ENCODE measurements around the gene AFTPH.

Gene AFTPH

GRCh38 chr2:64523666-64524603 lies at the start of gene AFTPH:
TSS of gene AFTPH (plus strand) at chr2:64524328. CDS start at chr2:64551475, 27,147 bp downstream.
- Histone ChIP-seq H3K9me3 (replicated peaks; ENCODE audit: insufficient read depth, low read length) (no peaks in the 10 kb centered on the region), H4K20me1 (ENCODE audit: insufficient read depth, low read length) (peaks cover 4% of the 10 kb centered on the region; the same call in 1 of the 2 replicates), H3K27me3 (replicated peaks; ENCODE audit: insufficient read depth, low read length) (no peaks in the 10 kb centered on the region), H3K4me3 (ENCODE audit: low read length) (peak within 1 kb of the TSS; percentile 96), H3K9ac (ENCODE audit: low read length) (peak within 1 kb of the TSS; percentile 90), H3F3A (ENCODE audit: insufficient read depth, low read length) (peaks cover 20% of the 10 kb centered on the region), H3K4me2 (ENCODE audit: low read depth, low read length) (peak within 1 kb of the TSS; percentile 84), H3K27ac (ENCODE audit: low read length) (peak within 1 kb of the TSS; percentile 86), H2AFZ (ENCODE audit: low read length) (peak within 1 kb of the TSS; percentile 57), H3K4me1 (ENCODE audit: low read length) (peaks cover 6% of the 10 kb centered on the region; the same call in 1 of the 2 replicates), H3K36me3 (replicated peaks; ENCODE audit: insufficient read depth, low read length) (no peaks in the 10 kb centered on the region), H3K9me2 (replicated peaks; ENCODE audit: insufficient read depth, low read length) (no peaks in the 10 kb centered on the region), H3K79me2 (ENCODE audit: low read length) (peaks cover 48% of the 10 kb centered on the region)
- no peak for TF ChIP-seq EZH2 (optimal IDR thresholded peaks at IDR 0.05; ENCODE audit: low read depth, low read length)
- TF ChIP-seq EZH2phosphoT487 (IDR thresholded peaks at IDR 0.05; ENCODE audit: low read length) = no peak
- TF ChIP-seq CTCF (IDR thresholded peaks at IDR 0.05; ENCODE audit: low read length) = no peak
- peak; percentile 99 for DNase-seq

- H3K4me1 ChIP-seq (ENCODE audit: low read length) = peaks cover 22% of the 10 kb centered on the region
- no peak overlapping the region for H2AFZ ChIP-seq (ENCODE audit: low read length)
- no peak overlapping the region for H3K27ac ChIP-seq (ENCODE audit: low read length)
- H3K79me2 ChIP-seq (ENCODE audit: low read length) = no peaks in the 10 kb centered on the region
- no peaks in the 10 kb centered on the region for H3K9me2 ChIP-seq (replicated peaks; ENCODE audit: insufficient read depth, low read length)
- no peak for DNase-seq
- no peaks in the 10 kb centered on the region for H4K20me1 ChIP-seq (ENCODE audit: insufficient read depth, low read length)
- no peak overlapping the region for H3K4me2 ChIP-seq (ENCODE audit: low read depth, low read length)
- no peak overlapping the region for H3K4me3 ChIP-seq (ENCODE audit: low read length)
- no peaks in the 10 kb centered on the region for H3K36me3 ChIP-seq (replicated peaks; ENCODE audit: insufficient read depth, low read length)
- TF ChIP-seq EZH2 (optimal IDR thresholded peaks at IDR 0.05; ENCODE audit: low read depth, low read length) (no peak), CTCF (IDR thresholded peaks at IDR 0.05; ENCODE audit: low read length) (no peak), EZH2phosphoT487 (IDR thresholded peaks at IDR 0.05; ENCODE audit: low read length) (no peak)
- H3K27me3 ChIP-seq (replicated peaks; ENCODE audit: insufficient read depth, low read length) = no peaks in the 10 kb centered on the region
- no peak overlapping the region for H3K9ac ChIP-seq (ENCODE audit: low read length)
- no peaks in the 10 kb centered on the region for H3K9me3 ChIP-seq (replicated peaks; ENCODE audit: insufficient read depth, low read length)
- no peaks in the 10 kb centered on the region for H3F3A ChIP-seq (ENCODE audit: insufficient read depth, low read length)
Observed at GRCh38 chr2:64474636-64475035, 49.5 kb upstream of the AFTPH start.

GRCh38 chr2:64477037-64477436 lies 47.1 kb upstream of the AFTPH start:
- H3K9ac ChIP-seq (ENCODE audit: low read length) = no peak overlapping the region
- no peak overlapping the region for H3K27ac ChIP-seq (ENCODE audit: low read length)
- H3K4me2 ChIP-seq (ENCODE audit: low read depth, low read length) = no peak overlapping the region
- H3K79me2 ChIP-seq (ENCODE audit: low read length) = no peaks in the 10 kb centered on the region
- H3K4me1 ChIP-seq (ENCODE audit: low read length) = peaks cover 24% of the 10 kb centered on the region
- no peaks in the 10 kb centered on the region for H3K9me2 ChIP-seq (replicated peaks; ENCODE audit: insufficient read depth, low read length)
- H4K20me1 ChIP-seq (ENCODE audit: insufficient read depth, low read length) = no peaks in the 10 kb centered on the region
- H3F3A ChIP-seq (ENCODE audit: insufficient read depth, low read length) = no peaks in the 10 kb centered on the region
- no peaks in the 10 kb centered on the region for H3K27me3 ChIP-seq (replicated peaks; ENCODE audit: insufficient read depth, low read length)
- no peak for TF ChIP-seq EZH2phosphoT487 (IDR thresholded peaks at IDR 0.05; ENCODE audit: low read length)
- no peak for TF ChIP-seq CTCF (IDR thresholded peaks at IDR 0.05; ENCODE audit: low read length)
- no peak for TF ChIP-seq EZH2 (optimal IDR thresholded peaks at IDR 0.05; ENCODE audit: low read depth, low read length)
- no peaks in the 10 kb centered on the region for H3K36me3 ChIP-seq (replicated peaks; ENCODE audit: insufficient read depth, low read length)
- no peak overlapping the region for H3K4me3 ChIP-seq (ENCODE audit: low read length)
- no peak overlapping the region for H2AFZ ChIP-seq (ENCODE audit: low read length)
- no peak for DNase-seq
- H3K9me3 ChIP-seq (replicated peaks; ENCODE audit: insufficient read depth, low read length) = no peaks in the 10 kb centered on the region
